MCF 10A (cell line): Measurements from ENCODE around the gene MT1B. TPM values are rescaled to one million over a fixed set of nuclear protein-coding genes. Genes with fewer than 3 reads are reported as not detected.
"Not testable (repeated sequence)": the region's sequence is repeated elsewhere in the genome, so short reads cannot be mapped to it uniquely, and the experiment has no call there.

Source experiments
- BruUV-seq: library from RNA; stranded (reverse); fragments of 400-500 nt; replicated peaks from 2 replicates; lab custom pipeline; 2021; lab: Mats Ljungman, UMichigan
- CTCF ChIA-PET: fragments of 300-600 bp; sonication (Branson Sonifier 250); formaldehyde crosslinking; extraction: SDS; loops from one replicate; lab custom pipeline; 2021; ENCODE audit warnings: antibody characterized with exemption, inconsistent platforms; lab: Yijun Ruan, JAX
- POLR2A ChIA-PET: fragments of 300-600, 350-650 bp; sonication (Branson Sonifier 250); formaldehyde crosslinking; extraction: SDS; loops from one replicate; lab custom pipeline; 2020; ENCODE audit warnings: antibody characterized with exemption, inconsistent platforms; lab: Yijun Ruan, JAX
- DNase-seq: peaks from one replicate; pipeline ENCODE4 v3.0.0-alpha.2; 2018; ENCODE audit not compliant: unreplicated experiment
- H3K27ac Mint-ChIP-seq: one replicate; pipeline ENCODE4 v1.8.0; 2022; ENCODE audit warnings: mild to moderate bottlenecking, low read depth, mixed read lengths; ENCODE audit not compliant: unreplicated experiment
- H3K27me3 Mint-ChIP-seq: one replicate; pipeline ENCODE4 v1.8.0; 2022; ENCODE audit warnings: mixed read lengths; ENCODE audit not compliant: insufficient read depth, unreplicated experiment
- H3K36me3 Mint-ChIP-seq: one replicate; pipeline ENCODE4 v1.8.0; 2022; ENCODE audit warnings: mild to moderate bottlenecking, moderate library complexity, mixed read lengths; ENCODE audit not compliant: insufficient read depth, unreplicated experiment
- H3K4me1 Mint-ChIP-seq: one replicate; pipeline ENCODE4 v1.8.0; 2022; ENCODE audit warnings: mixed read lengths; ENCODE audit not compliant: insufficient read depth, unreplicated experiment
- H3K4me3 Mint-ChIP-seq: one replicate; pipeline ENCODE4 v1.8.0; 2022; ENCODE audit warnings: mild to moderate bottlenecking, moderate library complexity, mixed read lengths; ENCODE audit not compliant: unreplicated experiment
- H3K9me3 Mint-ChIP-seq: one replicate; pipeline ENCODE4 v1.8.0; 2022; ENCODE audit warnings: mixed read lengths; ENCODE audit not compliant: unreplicated experiment
- intact Hi-C: fragments of 100-400 bp; cut with micrococcal nuclease; formaldehyde crosslinking; loops from 2 replicates; pipeline ENCODE4 v1.14.1; 2022
- total RNA-seq: library from RNA; stranded (reverse); gene quantifications from 2 replicates; pipeline ENCODE4 v1.2.3, GENCODE V29; 2022
- TF ChIP-seq, protein P1 (sequence below): fragments of 200-600 bp; IDR thresholded peaks from one replicate; pipeline ENCODE4 v1.8.0; 2022; ENCODE audit warnings: antibody characterized with exemption, mild to moderate bottlenecking; ENCODE audit not compliant: unreplicated experiment

Gene MT1B
- total RNA-seq, 1 experiment from 2014 or later = not detected

DNA sequence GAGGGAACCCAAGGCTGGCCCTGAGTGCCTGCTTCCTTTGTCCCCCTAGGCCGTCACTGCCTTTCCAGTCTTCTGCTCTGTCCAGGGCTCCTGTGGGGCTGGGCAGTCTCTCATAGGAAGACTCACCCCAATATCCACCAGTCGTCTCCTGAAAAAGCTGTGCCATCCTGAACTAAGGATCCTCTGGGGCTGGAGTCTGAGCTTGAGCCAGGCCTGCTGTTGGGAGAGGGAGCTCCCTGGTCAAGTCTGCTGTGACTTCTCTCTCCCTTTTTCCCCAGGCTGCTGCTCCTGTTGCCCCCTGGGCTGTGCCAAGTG, 18.9 kb downstream of the MT1B start:
- POLR2A ChIA-PET = interaction anchor here (0.6 to 1.5 kb wide), 2 partner anchors 13 to 60 kb away, joined by 3 read pairs; no protein-coding TSS in a partner anchor
- CTCF ChIA-PET = interaction anchor here (1.7 kb wide), 1 partner anchor 32 kb away, joined by 5 read pairs; no protein-coding TSS in a partner anchor
- BruUV-seq = no TSS peak
- Mint-ChIP-seq H3K27ac (no peak overlapping the region), H3K27me3 (peaks cover 9% of the 10 kb centered on the region), H3K4me3 (no peak overlapping the region), H3K9me3 (no peaks in the 10 kb centered on the region), H3K36me3 (no peaks in the 10 kb centered on the region), H3K4me1 (no peaks in the 10 kb centered on the region)
- no peak for DNase-seq
- intact Hi-C loops = no loop called here
- TF ChIP-seq, protein P1, sequence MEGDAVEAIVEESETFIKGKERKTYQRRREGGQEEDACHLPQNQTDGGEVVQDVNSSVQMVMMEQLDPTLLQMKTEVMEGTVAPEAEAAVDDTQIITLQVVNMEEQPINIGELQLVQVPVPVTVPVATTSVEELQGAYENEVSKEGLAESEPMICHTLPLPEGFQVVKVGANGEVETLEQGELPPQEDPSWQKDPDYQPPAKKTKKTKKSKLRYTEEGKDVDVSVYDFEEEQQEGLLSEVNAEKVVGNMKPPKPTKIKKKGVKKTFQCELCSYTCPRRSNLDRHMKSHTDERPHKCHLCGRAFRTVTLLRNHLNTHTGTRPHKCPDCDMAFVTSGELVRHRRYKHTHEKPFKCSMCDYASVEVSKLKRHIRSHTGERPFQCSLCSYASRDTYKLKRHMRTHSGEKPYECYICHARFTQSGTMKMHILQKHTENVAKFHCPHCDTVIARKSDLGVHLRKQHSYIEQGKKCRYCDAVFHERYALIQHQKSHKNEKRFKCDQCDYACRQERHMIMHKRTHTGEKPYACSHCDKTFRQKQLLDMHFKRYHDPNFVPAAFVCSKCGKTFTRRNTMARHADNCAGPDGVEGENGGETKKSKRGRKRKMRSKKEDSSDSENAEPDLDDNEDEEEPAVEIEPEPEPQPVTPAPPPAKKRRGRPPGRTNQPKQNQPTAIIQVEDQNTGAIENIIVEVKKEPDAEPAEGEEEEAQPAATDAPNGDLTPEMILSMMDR = no peak

DNA sequence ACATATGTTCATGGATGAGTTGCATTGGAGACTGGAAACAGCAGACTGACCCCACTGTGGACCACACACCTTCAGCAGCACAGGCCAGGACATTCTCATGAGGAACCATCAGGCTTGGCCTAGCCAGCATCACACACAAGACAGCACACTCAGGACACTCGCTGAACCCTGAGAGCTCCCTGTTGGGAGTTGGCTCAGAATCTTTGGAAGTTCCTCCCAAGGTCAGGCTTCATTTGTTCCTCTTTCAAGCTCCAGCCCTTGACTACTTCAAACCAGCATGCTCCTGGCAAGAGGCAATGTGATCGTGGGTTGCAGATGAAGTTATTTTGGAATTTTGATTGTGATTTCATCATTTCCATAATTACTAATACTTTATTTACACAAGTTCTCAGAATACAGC, 20.0 kb downstream of the MT1B start:
- H3K4me3 Mint-ChIP-seq, H3K27ac Mint-ChIP-seq, H3K9me3 Mint-ChIP-seq, BruUV-seq, H3K4me1 Mint-ChIP-seq, H3K27me3 Mint-ChIP-seq, CTCF ChIA-PET, H3K36me3 Mint-ChIP-seq, intact Hi-C loops: not testable (repeated sequence)
- peak; percentile 45 for DNase-seq
- POLR2A ChIA-PET = interaction anchor here (0.5 to 3.0 kb wide), 3 partner anchors 12 to 62 kb away, joined by 3 to 30 read pairs (median 3); partner anchors contain the start of gene MT1X

DNA sequence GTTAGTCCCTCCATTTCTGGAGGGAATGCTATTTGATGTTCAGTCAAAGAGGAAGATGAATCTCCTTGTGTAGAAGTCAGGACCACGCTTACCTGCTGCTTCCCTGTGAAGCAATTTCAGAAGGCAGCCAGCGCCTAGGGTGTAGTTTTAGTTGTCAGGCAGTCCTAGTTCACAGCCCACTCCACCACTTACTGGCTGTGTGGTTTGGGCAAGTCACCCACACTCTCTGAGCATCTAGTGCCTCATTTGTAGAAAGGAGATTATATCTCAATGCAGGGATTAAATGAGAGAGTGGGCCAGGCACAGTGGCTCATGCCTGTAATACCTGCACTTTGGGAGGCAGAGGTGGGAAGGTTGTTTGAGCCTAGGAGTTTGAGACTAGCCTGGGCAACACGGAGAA, 20.5 kb downstream of the MT1B start:
- H3K36me3 Mint-ChIP-seq, H3K27ac Mint-ChIP-seq, DNase-seq, BruUV-seq, H3K9me3 Mint-ChIP-seq, H3K27me3 Mint-ChIP-seq, intact Hi-C loops, H3K4me3 Mint-ChIP-seq, H3K4me1 Mint-ChIP-seq: not testable (repeated sequence)
- POLR2A ChIA-PET = interaction anchor here (0.5 to 3.0 kb wide), 4 partner anchors 11 to 65 kb away, joined by 3 to 30 read pairs (median 9); partner anchors contain the start of genes MT1X and MT2A
- CTCF ChIA-PET = interaction anchor here (1.9 kb wide), 1 partner anchor 30 kb away, joined by 13 read pairs; no protein-coding TSS in a partner anchor

DNA sequence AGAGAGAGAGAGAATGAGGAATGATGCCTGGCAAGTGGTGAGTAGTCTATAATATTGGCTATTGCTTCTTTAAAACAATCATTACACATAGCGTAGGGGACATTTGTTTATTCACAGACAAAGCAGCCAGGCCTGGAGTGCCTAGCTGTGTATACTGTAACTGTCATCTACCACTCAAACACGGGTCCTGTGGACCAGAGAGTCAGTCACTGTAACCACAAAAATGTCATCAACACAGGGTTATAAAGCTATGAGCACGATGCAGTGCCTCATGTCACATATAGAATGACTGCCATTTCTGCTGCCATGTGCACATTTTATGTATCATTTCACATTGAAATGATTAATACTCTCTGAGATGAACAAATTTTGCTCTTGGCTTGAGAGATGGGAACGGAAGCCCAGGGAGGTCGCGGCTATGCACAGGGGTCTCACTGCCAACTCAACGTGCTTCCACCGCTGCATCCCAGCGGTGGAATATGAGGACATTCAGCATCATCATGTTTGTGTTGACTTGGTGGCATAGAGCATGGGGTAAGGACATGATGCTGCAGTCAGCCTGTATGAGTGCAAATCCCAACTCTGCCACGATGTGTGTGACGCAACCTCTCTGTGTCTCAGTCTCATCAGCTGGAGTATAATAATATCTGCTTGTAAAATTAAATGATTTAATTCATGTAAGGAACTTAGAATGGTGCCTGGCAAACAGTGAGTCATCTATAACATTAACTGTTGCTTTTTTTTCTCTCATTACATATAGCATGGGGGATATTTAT, 21.3 kb downstream of the MT1B start:
- Mint-ChIP-seq H3K9me3 (no peaks in the 10 kb centered on the region), H3K27ac (no peak overlapping the region), H3K4me3 (no peak overlapping the region), H3K36me3 (no peaks in the 10 kb centered on the region), H3K27me3 (peaks cover 9% of the 10 kb centered on the region), H3K4me1 (no peaks in the 10 kb centered on the region)
- TF ChIP-seq, protein P1 = no peak
- intact Hi-C loops = no loop called here
- POLR2A ChIA-PET = interaction anchor here (0.9 to 3.0 kb wide), 5 partner anchors 11 to 66 kb away, joined by 3 to 30 read pairs (median 4); partner anchors contain the start of genes MT1E, MT1X and MT2A
- DNase-seq = peak; percentile 51
- CTCF ChIA-PET = interaction anchor here (0.6 to 1.9 kb wide), 5 partner anchors 27 to 900 kb away, joined by 3 to 13 read pairs (median 3); no protein-coding TSS in a partner anchor
- BruUV-seq = no TSS peak

DNA sequence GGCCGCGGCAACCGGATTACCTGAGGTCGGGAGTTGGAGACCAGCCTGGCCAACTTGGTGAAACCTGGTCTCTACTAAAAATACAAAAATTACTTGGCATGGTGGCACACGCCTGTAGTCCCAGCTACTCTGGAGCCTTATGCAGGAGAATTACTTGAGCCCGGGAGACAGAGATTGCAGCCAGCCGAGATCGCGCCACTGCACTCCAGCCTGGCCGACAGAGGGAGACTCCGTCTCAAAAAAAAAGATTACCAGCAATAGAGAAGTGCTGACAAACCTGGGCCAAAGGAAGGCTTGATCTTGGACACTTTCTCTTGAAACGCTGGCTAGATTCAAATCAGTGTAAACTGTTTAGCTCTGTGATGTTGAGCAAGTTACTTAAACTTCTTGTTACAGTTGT, 22.2 kb downstream of the MT1B start:
- no peak overlapping the region for H3K27ac Mint-ChIP-seq
- TF ChIP-seq, protein P1 = peak; percentile 28
- no peak overlapping the region for H3K4me3 Mint-ChIP-seq
- POLR2A ChIA-PET = interaction anchor here (1.1 to 3.0 kb wide), 5 partner anchors 10 to 67 kb away, joined by 3 to 30 read pairs (median 4); partner anchors contain the start of genes MT1X and MT2A
- BruUV-seq = no TSS peak
- CTCF ChIA-PET = interaction anchor here (0.7 to 1.9 kb wide), 3 partner anchors 28 to 901 kb away, joined by 3 to 13 read pairs (median 3); no protein-coding TSS in a partner anchor
- H3K27me3 Mint-ChIP-seq = peaks cover 1% of the 10 kb centered on the region
- intact Hi-C loops = loop anchor here (1.0 kb wide), 1 partner anchor 28 kb away; no protein-coding TSS in a partner anchor
- H3K36me3 Mint-ChIP-seq = no peaks in the 10 kb centered on the region
- no peak for DNase-seq
- no peaks in the 10 kb centered on the region for H3K9me3 Mint-ChIP-seq
- H3K4me1 Mint-ChIP-seq = no peaks in the 10 kb centered on the region

DNA sequence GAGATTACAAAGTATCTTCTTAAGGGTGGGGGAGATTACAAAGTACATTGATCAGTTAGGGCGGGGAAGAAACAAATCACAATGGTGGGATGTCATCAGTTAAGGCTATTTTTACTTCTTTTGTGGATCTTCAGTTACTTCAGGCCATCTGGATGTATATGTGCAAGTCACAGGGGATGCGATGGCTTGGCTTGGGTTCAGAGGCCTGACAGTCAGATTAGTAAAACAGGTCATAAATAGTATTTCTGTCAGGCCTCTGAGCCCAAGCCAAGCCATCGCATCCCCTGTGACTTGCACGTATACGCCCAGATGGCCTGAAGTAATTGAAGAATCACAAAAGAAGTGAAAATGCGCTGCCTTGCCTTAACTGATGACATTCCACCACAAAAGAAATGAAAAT, 22.9 kb downstream of the MT1B start:
- intact Hi-C loops = loop anchor here (1.0 kb wide), 1 partner anchor 28 kb away; no protein-coding TSS in a partner anchor
- H3K4me3 Mint-ChIP-seq = not testable (repeated sequence)
- POLR2A ChIA-PET = interaction anchor here (1.1 to 3.0 kb wide), 3 partner anchors 9 to 67 kb away, joined by 3 to 30 read pairs (median 14); partner anchors contain the start of genes MT1X and MT2A

More for the DNA sequence above, 22.9 kb downstream of the MT1B start:
- DNase-seq, H3K9me3 Mint-ChIP-seq, CTCF ChIA-PET, BruUV-seq, H3K27me3 Mint-ChIP-seq, H3K27ac Mint-ChIP-seq, H3K4me1 Mint-ChIP-seq, H3K36me3 Mint-ChIP-seq: not testable (repeated sequence)
